ENCODE measurements around the gene RMP24.
"Not testable (repeated sequence)": the region's sequence is repeated elsewhere in the genome, so short reads cannot be mapped to it uniquely, and the experiment has no call there.

RMP24 gene

DNA sequence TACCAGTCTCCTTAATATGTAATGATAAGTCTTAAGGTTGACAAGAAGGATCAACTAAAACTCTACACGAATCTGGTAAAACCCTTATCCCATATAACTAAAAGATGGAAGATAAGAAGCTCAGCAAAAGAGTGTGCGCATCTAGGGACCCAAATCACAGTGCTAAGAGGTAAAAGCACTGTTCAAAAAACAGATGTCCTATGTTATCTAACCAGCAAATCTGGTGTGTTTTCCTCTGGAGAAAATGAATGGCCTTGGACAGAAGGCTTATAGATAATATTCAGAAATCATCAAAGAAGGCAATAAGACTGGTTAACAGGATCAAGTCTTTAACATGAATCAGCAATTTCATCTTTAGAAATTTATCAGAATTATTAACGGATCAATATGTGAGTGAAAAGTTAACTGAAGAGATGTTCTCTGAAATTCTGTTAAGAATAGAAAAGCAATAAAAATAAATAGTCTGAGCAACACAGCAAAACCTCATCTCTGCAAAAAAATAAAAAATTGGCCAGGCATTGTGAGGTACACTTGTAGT, 47.8 kb downstream of the RMP24 start:
- Histone ChIP-seq H3K4me3 (ENCODE audit: low read depth, low read length) (no peak overlapping the region), H3K36me3 (replicated peaks) (no peaks in the 10 kb centered on the region), H3K27ac (no peak overlapping the region), H3K27me3 (replicated peaks) (no peaks in the 10 kb centered on the region)
- no peak for DNase-seq
- in situ Hi-C loops (cut with HindIII; ENCODE audit: low pct_ligation_motif_present, low sequenced_read_pairs), result no loop called here
- TF ChIP-seq, protein P1, sequence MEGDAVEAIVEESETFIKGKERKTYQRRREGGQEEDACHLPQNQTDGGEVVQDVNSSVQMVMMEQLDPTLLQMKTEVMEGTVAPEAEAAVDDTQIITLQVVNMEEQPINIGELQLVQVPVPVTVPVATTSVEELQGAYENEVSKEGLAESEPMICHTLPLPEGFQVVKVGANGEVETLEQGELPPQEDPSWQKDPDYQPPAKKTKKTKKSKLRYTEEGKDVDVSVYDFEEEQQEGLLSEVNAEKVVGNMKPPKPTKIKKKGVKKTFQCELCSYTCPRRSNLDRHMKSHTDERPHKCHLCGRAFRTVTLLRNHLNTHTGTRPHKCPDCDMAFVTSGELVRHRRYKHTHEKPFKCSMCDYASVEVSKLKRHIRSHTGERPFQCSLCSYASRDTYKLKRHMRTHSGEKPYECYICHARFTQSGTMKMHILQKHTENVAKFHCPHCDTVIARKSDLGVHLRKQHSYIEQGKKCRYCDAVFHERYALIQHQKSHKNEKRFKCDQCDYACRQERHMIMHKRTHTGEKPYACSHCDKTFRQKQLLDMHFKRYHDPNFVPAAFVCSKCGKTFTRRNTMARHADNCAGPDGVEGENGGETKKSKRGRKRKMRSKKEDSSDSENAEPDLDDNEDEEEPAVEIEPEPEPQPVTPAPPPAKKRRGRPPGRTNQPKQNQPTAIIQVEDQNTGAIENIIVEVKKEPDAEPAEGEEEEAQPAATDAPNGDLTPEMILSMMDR (IDR thresholded peaks at IDR 0.05; ENCODE audit: low read depth, low read length, missing control alignments), result no peak

GRCh38 chr18:36023336-36023735, 50.9 kb downstream of the RMP24 start:
- DNase-seq, result no peak
- H3K27me3 ChIP-seq (replicated peaks), result no peaks in the 10 kb centered on the region
- H3K27ac ChIP-seq, result no peak overlapping the region
- TF ChIP-seq, protein P1 (IDR thresholded peaks at IDR 0.05; ENCODE audit: low read depth, low read length, missing control alignments), result no peak
- H3K36me3 ChIP-seq (replicated peaks), result peaks cover 4% of the 10 kb centered on the region
- no peak overlapping the region for H3K4me3 ChIP-seq (ENCODE audit: low read depth, low read length)
- in situ Hi-C loops (cut with HindIII; ENCODE audit: low pct_ligation_motif_present, low sequenced_read_pairs), result no loop called here

DNA sequence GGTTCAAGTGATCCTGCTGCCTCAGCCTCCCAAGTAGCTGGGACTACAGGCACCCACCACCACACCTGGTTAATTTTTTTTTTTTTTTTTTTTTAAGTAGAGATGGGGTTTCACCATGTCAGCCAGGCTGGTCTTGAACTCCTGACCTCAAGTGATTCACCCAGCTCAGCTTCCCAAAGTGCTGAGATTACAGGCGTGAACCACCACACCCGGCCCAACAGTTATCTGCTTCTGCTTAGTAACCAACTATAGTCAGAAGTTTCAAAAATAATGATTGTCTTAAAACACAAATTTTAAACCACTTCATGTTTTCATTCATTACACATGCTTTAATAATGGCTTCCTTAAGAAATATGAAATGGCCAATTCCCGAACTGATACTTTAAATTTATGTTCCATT, 51.8 kb downstream of the RMP24 start:
- H3K4me3 ChIP-seq (ENCODE audit: low read depth, low read length); H3K27me3 ChIP-seq (replicated peaks); in situ Hi-C loops (cut with HindIII; ENCODE audit: low pct_ligation_motif_present, low sequenced_read_pairs); DNase-seq; H3K27ac ChIP-seq; H3K36me3 ChIP-seq (replicated peaks): not testable (repeated sequence)

GRCh38 chr18:36025025-36025424, 52.5 kb downstream of the RMP24 start:
- H3K27ac ChIP-seq, result no peak overlapping the region
- no peak for DNase-seq
- TF ChIP-seq, protein P1 (IDR thresholded peaks at IDR 0.05; ENCODE audit: low read depth, low read length, missing control alignments), result no peak
- H3K4me3 ChIP-seq (ENCODE audit: low read depth, low read length), result no peak overlapping the region
- H3K36me3 ChIP-seq (replicated peaks), result peaks cover 8% of the 10 kb centered on the region
- in situ Hi-C loops (cut with HindIII; ENCODE audit: low pct_ligation_motif_present, low sequenced_read_pairs), result no loop called here
- no peaks in the 10 kb centered on the region for H3K27me3 ChIP-seq (replicated peaks)

DNA sequence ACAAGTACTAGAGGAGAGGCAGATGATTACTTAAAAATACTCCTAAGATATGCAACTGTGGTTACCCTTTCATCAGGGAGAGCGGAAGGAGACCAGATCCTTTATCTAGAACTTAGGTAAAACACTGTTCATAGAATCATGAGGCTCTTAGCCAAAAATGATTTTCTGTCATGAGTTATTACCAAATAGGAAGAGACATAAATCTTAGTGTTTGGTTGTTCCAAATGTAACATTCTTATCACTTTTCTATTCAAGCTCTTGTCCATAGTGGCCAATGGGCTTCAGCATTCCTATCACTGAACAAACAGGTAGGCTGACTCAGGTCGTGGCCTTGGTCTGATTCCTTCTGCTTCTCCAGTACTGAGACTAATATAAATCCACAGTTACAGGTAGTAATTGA, 56.4 kb downstream of the RMP24 start:
- Histone ChIP-seq H3K27ac (no peak overlapping the region), H3K27me3 (replicated peaks) (no peaks in the 10 kb centered on the region), H3K4me3 (ENCODE audit: low read depth, low read length) (no peak overlapping the region), H3K36me3 (replicated peaks) (peaks cover 8% of the 10 kb centered on the region)
- DNase-seq, result no peak
- TF ChIP-seq, protein P1 (IDR thresholded peaks at IDR 0.05; ENCODE audit: low read depth, low read length, missing control alignments), result no peak
- in situ Hi-C loops (cut with HindIII; ENCODE audit: low pct_ligation_motif_present, low sequenced_read_pairs), result no loop called here
